ENCODE data around the gene SNPH.
A peak's percentile ranks its signal among the peaks of the same experiment; 100 is the strongest.

Gene SNPH

GRCh38 chr20:1287787-1288569, 21.9 kb downstream of the SNPH start:
- no peak for DNase-seq (ENCODE audit: low read depth)

- peak; percentile 35 for DNase-seq (ENCODE audit: low read depth)
These were observed 25.2 kb downstream of the SNPH start for GRCh38 chr20:1291191-1291741.

GRCh38 chr20:1292620-1293019, 26.5 kb downstream of the SNPH start:
- DNase-seq (ENCODE audit: low read depth) = no peak

GRCh38 chr20:1293641-1294379, 27.7 kb downstream of the SNPH start:
- no peak for DNase-seq (ENCODE audit: low read depth)

- no peak for DNase-seq (ENCODE audit: low read depth)
These were observed 28.4 kb downstream of the SNPH start for GRCh38 chr20:1294497-1294896.

- DNase-seq (ENCODE audit: low read depth) = no peak
These were observed 29.3 kb downstream of the SNPH start for GRCh38 chr20:1295276-1295930.

- no peak for DNase-seq (ENCODE audit: low read depth)
These were observed 30.1 kb downstream of the SNPH start for GRCh38 chr20:1296117-1296610.

- DNase-seq (ENCODE audit: low read depth) = no peak
These were observed 30.8 kb downstream of the SNPH start for GRCh38 chr20:1296922-1297321.

- DNase-seq (ENCODE audit: low read depth) = no peak
These were observed 31.4 kb downstream of the SNPH start for GRCh38 chr20:1297486-1297885.

- DNase-seq (ENCODE audit: low read depth) = no peak
These were observed 32.1 kb downstream of the SNPH start for GRCh38 chr20:1298166-1298565.

- DNase-seq (ENCODE audit: low read depth) = no peak
These were observed 32.9 kb downstream of the SNPH start for GRCh38 chr20:1298888-1299511.

- peak; percentile 37 for DNase-seq (ENCODE audit: low read depth)
These were observed 33.4 kb downstream of the SNPH start for GRCh38 chr20:1299522-1299921.

- no peak for DNase-seq (ENCODE audit: low read depth)
These were observed 34.2 kb downstream of the SNPH start for GRCh38 chr20:1300083-1300840.

- DNase-seq (ENCODE audit: low read depth) = peak; percentile 81
These were observed 35.0 kb downstream of the SNPH start for GRCh38 chr20:1301031-1301529.

- peak; percentile 11 for DNase-seq (ENCODE audit: low read depth)
These were observed 36.8 kb downstream of the SNPH start for GRCh38 chr20:1302685-1303541.

GRCh38 chr20:1304710-1305515, 38.8 kb downstream of the SNPH start:
- no peak for DNase-seq (ENCODE audit: low read depth)

- no peak for DNase-seq (ENCODE audit: low read depth)
These were observed 39.6 kb downstream of the SNPH start for GRCh38 chr20:1305712-1306111.

GRCh38 chr20:1306316-1307135, 40.4 kb downstream of the SNPH start:
- no peak for DNase-seq (ENCODE audit: low read depth)
